Activated CD8-positive, alpha-beta memory T cell treated with anti-CD3 and anti-CD28 coated beads for 4 hours (primary cell): Measurements from ENCODE around the gene FAM181A.

ENCODE experiments used
- DNase-seq, 2 donors: peaks; one replicate each; pipeline ENCODE4 v3.0.0-alpha.2; 2020; ENCODE audit warnings: low read depth in 2 of 2

The FAM181A gene

DNA sequence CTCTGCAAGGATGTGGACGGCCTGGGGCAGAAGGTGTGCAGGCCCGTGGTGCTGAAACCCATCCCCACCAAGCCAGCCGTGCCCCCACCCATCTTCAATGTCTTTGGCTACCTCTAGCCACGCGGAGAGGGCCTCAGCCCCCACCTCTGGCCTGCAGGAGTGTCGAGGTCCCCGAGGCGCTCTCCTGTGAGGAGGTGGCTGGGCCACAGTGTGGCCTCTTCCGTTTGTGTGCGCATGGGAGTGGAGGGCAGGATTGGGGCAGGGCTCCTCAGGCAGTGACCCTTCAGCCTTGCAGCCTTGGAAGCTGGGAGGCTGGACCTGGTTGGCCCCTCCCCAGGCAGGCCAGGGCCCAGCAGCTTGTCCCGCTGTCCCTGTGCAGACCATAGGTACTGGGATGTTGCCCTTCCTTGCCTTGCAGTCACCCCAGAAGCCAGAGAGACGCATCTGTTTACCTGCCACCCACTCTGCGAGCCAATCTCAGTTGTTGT, 1.9 kb downstream of the FAM181A start:
- DNase-seq: no peak

DNA sequence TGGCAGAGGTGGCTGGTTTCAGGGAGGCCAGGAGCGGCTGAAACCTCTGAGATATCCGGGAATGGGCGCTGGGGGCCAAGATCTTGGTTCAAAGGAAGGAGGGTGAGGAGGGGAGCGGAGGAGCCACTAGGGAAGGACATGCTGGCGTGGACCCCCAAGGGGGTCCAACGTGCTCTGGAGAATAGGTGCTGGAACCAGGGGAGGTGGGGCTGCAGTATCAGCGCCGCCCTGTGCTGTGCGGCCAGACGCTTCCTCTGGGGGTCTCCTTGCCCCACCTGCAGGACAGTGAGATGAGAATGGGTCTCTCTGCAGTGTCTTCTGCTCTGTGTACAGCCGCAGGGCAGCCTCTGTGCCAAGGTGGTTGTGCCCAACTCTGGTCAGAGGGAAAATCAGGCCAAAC, 2.5 kb downstream of the FAM181A start:
- DNase-seq: no peak

GRCh38 chr14:93930296-93930988, 3.3 kb downstream of the FAM181A start:
- no peak for DNase-seq

DNA sequence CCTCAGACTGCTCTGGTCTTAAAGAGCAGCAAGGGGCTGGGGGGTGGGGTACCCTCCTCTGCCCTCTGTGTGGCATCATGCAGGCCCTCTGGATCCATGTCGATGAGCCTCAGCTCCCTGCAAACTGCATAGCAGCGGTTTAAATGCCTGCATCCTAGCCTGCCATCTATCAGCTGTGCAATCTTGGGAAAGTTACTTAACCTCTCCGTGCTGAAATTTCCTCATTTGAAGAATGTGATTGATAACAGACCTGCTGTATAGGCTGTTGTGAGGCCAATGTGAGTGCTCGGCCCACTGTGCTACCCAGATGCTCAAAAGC, 3.8 kb downstream of the FAM181A start:
- DNase-seq: no peak

DNA sequence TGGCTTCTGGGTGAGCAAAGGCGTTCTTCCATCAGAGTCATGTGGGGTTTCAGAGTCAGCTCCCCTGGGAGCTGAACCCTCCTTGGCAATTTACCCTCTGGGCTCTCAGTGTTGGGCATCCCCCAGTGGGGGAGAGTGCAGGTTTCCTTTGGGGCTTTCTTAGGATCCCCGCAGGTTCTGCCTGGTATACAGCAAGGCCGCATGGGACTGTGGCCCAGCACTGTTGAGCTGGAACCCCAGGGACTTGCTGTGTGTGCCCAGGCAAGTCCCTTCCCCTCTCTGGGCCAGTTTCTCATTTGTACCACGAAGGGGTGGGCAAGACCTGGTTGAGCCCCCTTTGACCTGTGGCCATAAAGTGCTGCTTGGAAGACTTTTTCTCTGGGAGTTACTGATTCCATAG, 5.5 kb downstream of the FAM181A start:
- no peak for DNase-seq

DNA sequence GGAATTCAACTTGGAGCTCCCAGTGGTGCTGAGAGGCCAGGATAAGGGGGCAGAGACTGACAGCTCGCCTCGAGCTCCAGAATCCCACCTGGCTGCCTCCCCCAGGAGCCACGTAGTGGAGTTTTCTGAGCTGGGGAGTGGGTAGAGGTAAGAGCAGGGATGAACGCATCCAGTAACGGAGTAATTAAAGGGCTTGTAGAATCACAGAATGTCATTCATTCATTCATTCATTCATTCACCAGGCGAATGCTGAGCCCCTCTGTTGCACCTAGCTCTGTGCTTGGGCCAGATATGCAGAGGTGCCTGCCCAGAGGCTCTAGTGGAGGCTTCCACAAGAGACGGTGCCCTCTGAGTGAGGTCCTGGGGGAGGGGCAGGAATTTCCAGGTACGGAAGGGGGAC, 8.1 kb downstream of the FAM181A start:
- DNase-seq: no peak

- no peak for DNase-seq
Measured at GRCh38 chr14:93936245-93936644, 9.1 kb downstream of the FAM181A start.

DNA sequence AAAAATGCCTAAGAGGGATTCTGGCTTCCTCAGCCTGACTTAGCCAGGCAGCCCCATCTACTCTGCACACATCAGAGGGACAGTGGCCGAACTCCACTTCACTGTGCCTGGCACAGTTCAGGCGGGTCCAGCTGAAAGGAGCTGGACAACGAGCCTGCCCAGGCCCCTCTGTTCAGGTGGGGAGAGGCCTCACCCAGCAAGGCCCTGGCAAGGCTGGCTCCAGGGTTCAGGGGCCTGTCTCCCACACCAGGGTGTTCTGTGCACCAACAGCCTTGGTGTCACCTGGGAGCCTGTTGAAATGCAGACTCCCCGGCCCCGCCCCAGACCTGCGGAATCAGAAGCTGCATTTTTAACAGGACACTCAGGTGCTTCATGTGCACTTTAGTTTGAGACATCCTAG, 9.8 kb downstream of the FAM181A start:
- DNase-seq: no peak

DNA sequence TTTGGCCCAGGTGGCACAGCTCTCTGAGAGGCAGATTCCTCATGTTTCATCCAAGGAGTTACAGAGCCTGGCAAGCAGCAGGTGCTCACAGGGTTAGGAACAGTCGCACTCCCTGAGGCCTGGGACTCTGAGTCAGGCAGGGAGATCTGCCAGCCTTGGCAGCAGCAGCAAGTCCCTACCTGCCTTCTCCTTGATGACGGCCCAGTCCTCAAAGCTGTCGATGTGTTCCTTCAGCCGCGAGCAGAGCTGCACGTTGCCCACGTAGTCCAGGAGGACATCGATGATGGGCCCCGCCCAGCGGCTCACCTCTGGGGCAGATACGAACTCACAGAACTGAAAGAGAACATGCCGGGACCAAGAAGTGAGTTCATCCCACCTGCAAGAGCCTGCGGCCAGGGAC, 10.4 kb downstream of the FAM181A start:
- no peak for DNase-seq

GRCh38 chr14:93938751-93939303, 11.7 kb downstream of the FAM181A start:
- DNase-seq: no peak

- DNase-seq: peak; percentile 80 to 82
Measured at GRCh38 chr14:93939304-93940229, 12.4 kb downstream of the FAM181A start.

DNA sequence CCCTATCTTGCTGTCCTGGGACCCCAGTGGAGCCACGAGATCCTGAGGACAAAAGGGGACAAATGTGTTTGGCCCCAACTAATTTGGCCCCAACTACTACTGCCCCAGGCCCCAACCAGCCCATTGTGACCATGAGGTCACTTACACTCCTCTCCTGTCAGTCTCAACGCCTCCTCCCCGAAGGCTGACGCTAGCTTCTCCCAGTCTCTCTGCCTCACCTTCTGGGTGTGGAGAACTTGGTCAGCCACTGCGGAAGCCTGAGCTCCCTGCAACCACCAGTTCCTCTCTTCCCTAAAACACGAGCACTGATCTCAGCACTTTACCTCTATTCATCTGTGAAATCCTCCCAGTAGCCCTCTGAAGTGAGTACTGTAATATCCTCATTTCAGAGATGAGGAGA, 13.3 kb downstream of the FAM181A start:
- no peak for DNase-seq

- DNase-seq: no peak
Measured at GRCh38 chr14:93941293-93941910, 14.3 kb downstream of the FAM181A start.

GRCh38 chr14:93943052-93943451, 15.9 kb downstream of the FAM181A start:
- no peak for DNase-seq

- no peak for DNase-seq
Measured at GRCh38 chr14:93943930-93944329, 16.8 kb downstream of the FAM181A start.

GRCh38 chr14:93944348-93945069, 17.4 kb downstream of the FAM181A start:
- no peak for DNase-seq

GRCh38 chr14:93945070-93945399, 17.9 kb downstream of the FAM181A start:
- DNase-seq: no peak

DNA sequence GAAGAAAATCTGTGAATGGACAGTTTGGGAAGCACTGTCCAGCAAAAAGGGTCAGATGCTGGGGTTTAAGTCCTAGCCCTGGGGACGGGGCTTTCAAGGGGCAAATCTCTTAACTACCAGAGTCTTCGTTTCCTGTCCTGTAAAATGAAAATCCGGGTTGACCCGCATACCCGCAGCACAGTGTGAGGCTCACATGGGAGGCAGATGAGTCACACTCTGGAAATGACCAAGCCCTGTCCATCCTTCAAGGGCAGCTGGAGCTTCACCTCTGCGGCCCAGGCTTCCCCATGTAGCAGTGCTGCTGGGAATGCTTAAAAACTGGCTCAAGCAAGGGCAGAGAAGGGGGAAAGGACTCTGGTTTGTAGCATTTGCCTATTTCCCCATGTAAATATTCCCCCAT, 19.0 kb downstream of the FAM181A start:
- no peak for DNase-seq

- DNase-seq: no peak
Measured at GRCh38 chr14:93946541-93947090, 19.5 kb downstream of the FAM181A start.

- DNase-seq: no peak
Measured at GRCh38 chr14:93947282-93947681, 20.1 kb downstream of the FAM181A start.

DNA sequence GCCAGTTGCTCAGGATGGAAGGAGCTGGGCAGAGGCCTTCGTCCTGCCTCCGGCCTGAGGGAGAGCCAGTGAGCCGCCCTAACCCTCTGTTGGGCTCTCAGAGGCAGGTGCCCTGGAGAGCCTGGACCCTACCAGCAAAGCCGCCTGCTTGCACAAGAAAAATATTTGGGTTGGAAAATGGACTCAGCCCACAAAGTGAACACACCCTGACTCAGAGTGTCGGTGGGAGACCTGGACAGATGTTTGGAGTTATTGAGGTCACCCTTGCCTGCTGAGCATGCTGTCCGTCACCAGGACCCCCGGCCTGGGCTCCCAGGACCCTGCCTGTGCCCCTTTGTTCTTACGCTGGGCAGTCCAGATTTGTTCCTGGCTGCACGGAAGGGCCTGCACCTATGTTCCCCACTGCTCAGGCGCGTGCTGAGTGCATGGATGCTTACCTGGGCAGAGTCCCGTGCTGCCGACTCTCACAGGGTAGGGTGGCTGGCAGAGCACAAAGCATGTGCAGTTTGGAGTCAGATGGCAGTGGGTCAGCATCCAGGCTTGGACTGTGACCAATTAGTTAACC, 22.4 kb downstream of the FAM181A start:
- DNase-seq: no peak
